ENCODE data around the gene DAW1.
"Not testable (repeated sequence)": the region's sequence is repeated elsewhere in the genome, so short reads cannot be mapped to it uniquely, and the experiment has no call there.

Gene DAW1

GRCh38 chr2:227914362-227914761 is 42.9 kb downstream of the DAW1 start:
- no peak for DNase-seq (ENCODE audit: low read depth)

GRCh38 chr2:227921648-227922047 is 50.2 kb downstream of the DAW1 start:
- no peak for DNase-seq (ENCODE audit: low read depth)

GRCh38 chr2:227932001-227932400 is 60.6 kb downstream of the DAW1 start:
- no peak for DNase-seq (ENCODE audit: low read depth)

- no peak for DNase-seq (ENCODE audit: low read depth)
Measured at GRCh38 chr2:227932403-227932802, 61.0 kb downstream of the DAW1 start.

GRCh38 chr2:227933884-227934283 is 62.5 kb downstream of the DAW1 start:
- no peak for DNase-seq (ENCODE audit: low read depth)

- DNase-seq (ENCODE audit: low read depth), result not testable (repeated sequence)
Measured at GRCh38 chr2:227936249-227936648, 64.8 kb downstream of the DAW1 start.

- no peak for DNase-seq (ENCODE audit: low read depth)
Measured at GRCh38 chr2:227939271-227940027, 68.0 kb downstream of the DAW1 start.

GRCh38 chr2:227942021-227942420 is 70.6 kb downstream of the DAW1 start:
- DNase-seq (ENCODE audit: low read depth), result no peak

GRCh38 chr2:227942965-227943364 is 71.5 kb downstream of the DAW1 start:
- no peak for DNase-seq (ENCODE audit: low read depth)

- DNase-seq (ENCODE audit: low read depth), result no peak
Measured at GRCh38 chr2:227960317-227960716, 88.9 kb downstream of the DAW1 start.

GRCh38 chr2:227971619-227972230 is 100.3 kb downstream of the DAW1 start:
- DNase-seq (ENCODE audit: low read depth), result no peak

GRCh38 chr2:227973241-227973640 is 101.8 kb downstream of the DAW1 start:
- DNase-seq (ENCODE audit: low read depth), result no peak

All from activated T-cell treated with anti-CD3 and anti-CD28 coated beads for 48 hours (primary cell).